Measurements from ENCODE around the gene MEF2C.

GRCh38 chr5:88899096-88899737, 16.2 kb upstream of the MEF2C start:
- TF ChIP-seq CTCF (IDR thresholded peaks at IDR 0.05) (no peak), POLR2A (IDR thresholded peaks at IDR 0.05) (no peak), POLR2AphosphoS5 (IDR thresholded peaks at IDR 0.05) (no peak)
